ENCODE data around the gene NISCH. TPM values are rescaled to one million over a fixed set of nuclear protein-coding genes. Genes with fewer than 3 reads are reported as not detected.
A peak's percentile ranks its signal among the peaks of the same experiment; 100 is the strongest.

NISCH gene
- total RNA-seq, 1 donor from 2014 or later = 44.3 TPM

DNA sequence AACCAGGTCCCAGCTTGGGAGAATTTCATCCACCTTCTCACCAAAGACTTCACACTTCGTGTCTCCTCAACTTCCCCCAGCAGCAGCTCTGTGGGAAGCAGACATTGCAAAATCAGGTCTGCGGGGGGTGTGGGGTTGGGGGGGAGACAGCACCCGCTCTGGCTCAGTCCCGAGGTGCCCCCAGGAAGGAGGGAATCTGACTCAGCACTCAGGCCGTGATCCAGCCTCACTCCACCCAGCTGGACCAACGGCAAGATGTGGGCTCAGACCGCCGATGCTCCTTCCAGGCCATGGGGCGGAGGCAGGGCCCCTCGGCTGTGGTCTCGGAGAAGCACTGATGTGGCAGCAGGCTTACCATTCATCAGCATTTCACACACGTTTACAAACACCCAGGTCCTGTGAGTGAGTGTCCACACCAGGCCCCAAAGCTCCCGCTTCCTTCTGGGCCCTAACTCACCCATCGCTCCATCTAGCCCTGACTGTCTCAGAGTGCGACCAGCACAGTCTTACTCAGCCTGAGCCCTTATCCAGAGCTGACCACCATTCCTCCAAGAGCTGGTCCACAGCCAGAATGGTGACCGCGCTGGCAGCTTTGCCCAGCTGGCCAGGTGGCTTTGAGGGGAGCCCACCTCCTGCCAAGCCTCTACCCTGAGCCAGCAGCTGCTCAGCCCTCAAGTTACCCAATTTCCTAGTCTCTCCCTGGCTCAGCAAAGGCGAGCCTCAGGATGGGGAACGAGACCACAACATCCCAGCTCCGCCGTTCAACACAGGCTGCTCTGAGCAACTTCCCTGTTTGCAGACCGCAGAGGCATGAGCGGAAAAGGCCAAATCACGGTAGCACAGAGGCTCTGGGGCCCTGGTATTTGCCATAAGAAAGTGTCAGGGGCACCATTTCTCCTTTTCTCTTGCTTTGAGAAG lies 43.0 kb downstream of the NISCH start:
- peak overlapping the region; percentile 81 for H3K27ac ChIP-seq (replicated peaks)
- peaks cover 2% of the 10 kb centered on the region for H3K36me3 ChIP-seq
- H3K4me3 ChIP-seq = no peak overlapping the region
- TF ChIP-seq, protein P1, sequence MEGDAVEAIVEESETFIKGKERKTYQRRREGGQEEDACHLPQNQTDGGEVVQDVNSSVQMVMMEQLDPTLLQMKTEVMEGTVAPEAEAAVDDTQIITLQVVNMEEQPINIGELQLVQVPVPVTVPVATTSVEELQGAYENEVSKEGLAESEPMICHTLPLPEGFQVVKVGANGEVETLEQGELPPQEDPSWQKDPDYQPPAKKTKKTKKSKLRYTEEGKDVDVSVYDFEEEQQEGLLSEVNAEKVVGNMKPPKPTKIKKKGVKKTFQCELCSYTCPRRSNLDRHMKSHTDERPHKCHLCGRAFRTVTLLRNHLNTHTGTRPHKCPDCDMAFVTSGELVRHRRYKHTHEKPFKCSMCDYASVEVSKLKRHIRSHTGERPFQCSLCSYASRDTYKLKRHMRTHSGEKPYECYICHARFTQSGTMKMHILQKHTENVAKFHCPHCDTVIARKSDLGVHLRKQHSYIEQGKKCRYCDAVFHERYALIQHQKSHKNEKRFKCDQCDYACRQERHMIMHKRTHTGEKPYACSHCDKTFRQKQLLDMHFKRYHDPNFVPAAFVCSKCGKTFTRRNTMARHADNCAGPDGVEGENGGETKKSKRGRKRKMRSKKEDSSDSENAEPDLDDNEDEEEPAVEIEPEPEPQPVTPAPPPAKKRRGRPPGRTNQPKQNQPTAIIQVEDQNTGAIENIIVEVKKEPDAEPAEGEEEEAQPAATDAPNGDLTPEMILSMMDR (IDR thresholded peaks at IDR 0.05; ENCODE audit: borderline replicate concordance) = no peak
- H3K27me3 ChIP-seq (ENCODE audit: low read depth) = no peaks in the 10 kb centered on the region
- H3K9me3 ChIP-seq (replicated peaks) = no peaks in the 10 kb centered on the region
- intact Hi-C loops (cut with micrococcal nuclease) = no loop called here
- peaks cover 32% of the 10 kb centered on the region for H3K4me1 ChIP-seq
- peak; percentile 53 for DNase-seq

DNA sequence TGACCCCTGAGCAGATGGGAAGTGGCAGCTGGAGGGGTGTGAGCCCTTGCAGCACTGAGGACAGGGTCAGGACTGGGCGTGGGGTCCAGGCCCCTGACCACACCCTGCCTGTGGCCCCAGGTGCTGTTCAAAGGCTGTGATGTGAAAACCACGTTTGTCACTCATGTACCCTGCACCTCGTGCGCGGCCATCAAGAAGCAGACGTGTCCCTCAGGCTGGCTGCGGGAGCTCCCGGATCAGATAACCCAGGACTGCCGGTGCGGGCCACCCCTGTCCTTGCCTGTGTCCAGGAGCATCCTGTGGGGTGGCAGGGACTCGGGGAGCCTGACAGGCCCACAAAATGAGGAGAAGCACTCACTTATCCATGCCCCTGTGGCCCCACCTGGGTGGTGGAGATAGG lies 45.6 kb downstream of the NISCH start:
- Histone ChIP-seq H3K4me3 (no peak overlapping the region), H3K9me3 (replicated peaks) (no peaks in the 10 kb centered on the region), H3K27ac (replicated peaks) (no peak overlapping the region), H3K36me3 (no peaks in the 10 kb centered on the region), H3K27me3 (ENCODE audit: low read depth) (no peaks in the 10 kb centered on the region), H3K4me1 (peaks cover 6% of the 10 kb centered on the region)
- TF ChIP-seq, protein P1 (IDR thresholded peaks at IDR 0.05; ENCODE audit: borderline replicate concordance) = no peak
- intact Hi-C loops (cut with micrococcal nuclease) = no loop called here
- no peak for DNase-seq

DNA sequence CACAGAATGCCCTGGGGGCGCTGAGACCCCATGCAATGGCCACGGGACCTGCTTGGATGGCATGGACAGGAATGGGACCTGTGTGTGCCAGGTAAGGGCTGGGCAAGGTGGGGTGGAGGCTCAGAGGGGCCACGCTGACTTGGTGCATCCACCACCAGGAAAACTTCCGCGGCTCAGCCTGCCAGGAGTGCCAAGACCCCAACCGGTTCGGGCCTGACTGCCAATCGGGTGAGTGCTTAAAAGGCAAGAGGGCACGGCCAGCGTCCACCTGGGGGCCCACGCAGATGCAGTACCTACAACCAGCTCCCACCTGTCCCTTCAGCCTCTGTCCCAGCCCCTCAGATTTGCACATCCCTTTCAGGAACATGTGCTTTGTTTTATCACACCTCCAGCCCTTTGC lies 46.6 kb downstream of the NISCH start:
- no peaks in the 10 kb centered on the region for H3K4me1 ChIP-seq
- no peaks in the 10 kb centered on the region for H3K27me3 ChIP-seq (ENCODE audit: low read depth)
- TF ChIP-seq, protein P1 (IDR thresholded peaks at IDR 0.05; ENCODE audit: borderline replicate concordance) = no peak
- H3K4me3 ChIP-seq = no peak overlapping the region
- intact Hi-C loops (cut with micrococcal nuclease) = no loop called here
- no peak overlapping the region for H3K27ac ChIP-seq (replicated peaks)
- H3K9me3 ChIP-seq (replicated peaks) = no peaks in the 10 kb centered on the region
- peaks cover 4% of the 10 kb centered on the region for H3K36me3 ChIP-seq
- DNase-seq = no peak

DNA sequence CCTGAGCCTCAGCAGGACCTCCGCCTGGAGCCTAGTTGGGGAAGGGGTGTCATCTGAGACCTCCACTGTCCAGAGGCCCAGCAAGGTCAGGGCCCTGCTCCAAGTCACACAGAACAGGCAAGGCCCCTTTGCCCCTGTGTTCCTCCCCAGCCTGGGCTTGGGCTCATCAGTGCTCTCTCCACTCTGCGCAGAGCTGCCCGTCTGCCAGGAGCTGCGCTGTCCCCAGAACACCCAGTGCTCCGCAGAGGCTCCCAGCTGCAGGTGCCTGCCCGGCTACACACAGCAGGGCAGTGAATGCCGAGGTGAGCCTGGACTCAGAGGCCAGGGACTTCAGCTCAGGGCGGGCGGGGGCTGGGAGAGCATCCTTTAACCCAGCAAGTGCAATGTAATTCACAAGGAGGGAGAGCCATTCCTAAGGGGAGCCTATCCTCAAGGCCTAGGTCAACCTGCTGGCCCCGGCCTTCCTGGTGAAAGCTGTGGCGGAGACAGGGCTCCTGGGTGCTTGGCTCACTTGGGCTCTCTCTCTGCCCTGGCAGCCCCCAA lies 47.5 kb downstream of the NISCH start:
- H3K27me3 ChIP-seq (ENCODE audit: low read depth) = no peaks in the 10 kb centered on the region
- no peak for DNase-seq
- no peak overlapping the region for H3K4me3 ChIP-seq
- no peak overlapping the region for H3K27ac ChIP-seq (replicated peaks)
- no peaks in the 10 kb centered on the region for H3K4me1 ChIP-seq
- H3K9me3 ChIP-seq (replicated peaks) = no peaks in the 10 kb centered on the region
- intact Hi-C loops (cut with micrococcal nuclease) = no loop called here
- TF ChIP-seq, protein P1 (IDR thresholded peaks at IDR 0.05; ENCODE audit: borderline replicate concordance) = no peak
- H3K36me3 ChIP-seq = peaks cover 4% of the 10 kb centered on the region

DNA sequence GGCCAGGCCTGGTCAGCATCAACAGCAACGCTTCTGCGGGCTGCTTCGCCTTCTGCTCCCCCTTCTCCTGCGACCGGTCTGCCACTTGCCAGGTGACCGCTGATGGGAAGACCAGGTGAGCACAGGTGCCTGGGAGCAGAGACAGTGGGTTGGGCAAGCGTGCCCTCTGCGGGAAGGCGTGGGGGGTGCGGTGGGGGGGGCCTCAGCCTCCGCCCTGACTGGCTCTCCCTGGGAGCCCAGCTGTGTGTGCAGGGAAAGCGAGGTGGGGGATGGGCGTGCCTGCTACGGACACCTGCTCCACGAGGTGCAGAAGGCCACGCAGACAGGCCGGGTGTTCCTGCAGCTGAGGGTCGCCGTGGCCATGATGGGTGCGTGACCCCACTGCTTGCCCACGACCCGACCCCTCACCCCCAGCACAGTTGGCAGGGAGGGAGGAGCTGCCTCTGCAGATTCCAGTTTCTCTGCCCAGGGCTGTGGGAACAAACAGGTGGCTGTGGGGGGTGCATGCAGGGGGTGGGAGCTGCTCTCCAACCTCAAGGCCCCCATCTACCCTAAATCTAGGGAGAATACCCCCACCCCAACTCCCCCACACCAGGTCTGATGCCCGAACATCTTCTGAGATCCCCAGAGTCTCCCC lies 48.5 kb downstream of the NISCH start:
- no peaks in the 10 kb centered on the region for H3K4me1 ChIP-seq
- H3K27ac ChIP-seq (replicated peaks) = no peak overlapping the region
- TF ChIP-seq, protein P1 (IDR thresholded peaks at IDR 0.05; ENCODE audit: borderline replicate concordance) = no peak
- no peak for DNase-seq
- no peaks in the 10 kb centered on the region for H3K27me3 ChIP-seq (ENCODE audit: low read depth)
- no peaks in the 10 kb centered on the region for H3K9me3 ChIP-seq (replicated peaks)
- H3K4me3 ChIP-seq = no peak overlapping the region
- H3K36me3 ChIP-seq = peaks cover 4% of the 10 kb centered on the region
- intact Hi-C loops (cut with micrococcal nuclease) = no loop called here
